ENCODE measurements around the gene NVL. TPM values are rescaled to one million over a fixed set of nuclear protein-coding genes. Genes with fewer than 3 reads are reported as not detected.

Gene NVL
- total RNA-seq, 2 donors from 2014 or later, result 36.2 to 64.3 TPM

DNA sequence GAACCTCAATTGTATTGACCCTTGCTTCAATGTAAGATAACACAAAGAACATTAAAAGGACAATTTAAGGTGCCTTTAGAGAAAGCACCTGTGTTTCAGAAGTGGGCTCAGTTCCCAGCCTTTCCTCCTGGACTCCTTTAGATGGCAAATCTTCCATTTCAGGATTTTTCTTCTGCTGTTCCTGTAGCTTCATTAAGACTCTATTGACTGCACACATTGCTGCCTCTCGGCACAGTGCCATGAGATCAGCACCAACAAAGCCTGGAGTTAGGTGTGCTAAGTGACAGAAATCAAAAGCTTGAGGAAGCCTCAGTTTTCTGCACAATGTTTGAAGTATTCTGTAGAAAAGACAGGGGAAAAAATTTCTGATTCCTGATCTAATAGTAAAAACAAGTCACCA is 40.6 kb downstream of the NVL start:
- Mint-ChIP-seq H3K4me1 (ENCODE audit: low read depth in 2 of 2) (no peaks in the 10 kb centered on the region), H3K36me3 (peaks cover 12% of the 10 kb centered on the region), H3K9me3 (no peaks in the 10 kb centered on the region), H3K27ac (no peak overlapping the region), H3K4me3 (no peak overlapping the region), H3K27me3 (no peaks in the 10 kb centered on the region)
- ATAC-seq (no peak), DNase-seq (ENCODE audit: low spot score) (no peak)

- H3K27ac Mint-ChIP-seq, result no peak overlapping the region
- H3K36me3 Mint-ChIP-seq, result peaks cover 9% of the 10 kb centered on the region
- no peaks in the 10 kb centered on the region for H3K27me3 Mint-ChIP-seq
- no peak overlapping the region for H3K4me3 Mint-ChIP-seq
- no peaks in the 10 kb centered on the region for H3K4me1 Mint-ChIP-seq (ENCODE audit: low read depth in 2 of 2)
- ATAC-seq (no peak), DNase-seq (ENCODE audit: low spot score) (no peak)
- no peaks in the 10 kb centered on the region for H3K9me3 Mint-ChIP-seq
These were observed 42.3 kb downstream of the NVL start for GRCh38 chr1:224287714-224288113.

- no peak overlapping the region for H3K27ac Mint-ChIP-seq
- no peaks in the 10 kb centered on the region for H3K9me3 Mint-ChIP-seq
- no peaks in the 10 kb centered on the region for H3K27me3 Mint-ChIP-seq
- H3K36me3 Mint-ChIP-seq, result peaks cover 13% of the 10 kb centered on the region
- H3K4me3 Mint-ChIP-seq, result no peak overlapping the region
- peaks cover 0 to 4% of the 10 kb centered on the region in 2 donors for H3K4me1 Mint-ChIP-seq (ENCODE audit: low read depth in 2 of 2)
- DNase-seq (ENCODE audit: low spot score) (no peak), ATAC-seq (no peak)
These were observed 47.8 kb downstream of the NVL start for GRCh38 chr1:224282140-224282539.

GRCh38 chr1:224276771-224277487 is 53.0 kb downstream of the NVL start:
- Mint-ChIP-seq H3K27ac (no peak overlapping the region), H3K4me3 (no peak overlapping the region), H3K36me3 (peaks cover 18% of the 10 kb centered on the region), H3K27me3 (no peaks in the 10 kb centered on the region), H3K9me3 (no peaks in the 10 kb centered on the region), H3K4me1 (ENCODE audit: low read depth in 2 of 2) (peaks cover 0 to 10% of the 10 kb centered on the region in 2 donors)
- ATAC-seq, result no peak
- DNase-seq (ENCODE audit: low spot score), result no peak

DNA sequence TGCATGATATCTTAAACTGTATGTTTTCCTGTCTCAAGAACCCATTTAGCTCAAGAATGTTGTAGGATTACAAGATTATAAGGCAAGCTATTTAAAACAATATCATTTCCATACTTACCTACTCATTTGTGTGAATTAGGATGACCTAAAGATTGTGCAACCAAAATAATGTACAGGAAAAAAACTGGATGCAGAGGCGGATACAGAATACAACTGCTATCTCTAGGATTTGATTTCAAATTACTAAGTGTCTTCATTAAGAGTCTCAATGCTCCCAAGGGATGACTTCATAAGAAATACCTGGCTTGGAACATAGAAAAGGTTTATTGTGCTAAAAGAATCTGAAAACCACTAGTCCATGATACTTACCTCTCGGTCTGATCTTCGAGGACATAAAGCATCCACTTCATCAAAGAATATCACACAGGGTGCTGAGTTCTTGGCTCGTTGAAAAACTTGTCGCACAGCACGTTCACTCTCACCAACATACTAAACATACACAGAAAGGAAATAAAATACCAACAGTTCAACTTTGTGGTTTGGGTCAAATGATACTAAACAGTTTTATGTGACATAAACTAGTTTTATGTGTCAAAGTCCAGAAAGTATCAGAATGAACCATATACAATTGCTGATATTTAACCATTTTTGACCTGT is 54.9 kb downstream of the NVL start:
- Mint-ChIP-seq H3K9me3 (no peaks in the 10 kb centered on the region), H3K36me3 (peaks cover 14% of the 10 kb centered on the region), H3K27ac (no peak overlapping the region), H3K27me3 (no peaks in the 10 kb centered on the region), H3K4me1 (ENCODE audit: low read depth in 2 of 2) (peaks cover 0 to 10% of the 10 kb centered on the region in 2 donors), H3K4me3 (no peak overlapping the region)
- no peak for ATAC-seq
- DNase-seq (ENCODE audit: low spot score), result no peak

DNA sequence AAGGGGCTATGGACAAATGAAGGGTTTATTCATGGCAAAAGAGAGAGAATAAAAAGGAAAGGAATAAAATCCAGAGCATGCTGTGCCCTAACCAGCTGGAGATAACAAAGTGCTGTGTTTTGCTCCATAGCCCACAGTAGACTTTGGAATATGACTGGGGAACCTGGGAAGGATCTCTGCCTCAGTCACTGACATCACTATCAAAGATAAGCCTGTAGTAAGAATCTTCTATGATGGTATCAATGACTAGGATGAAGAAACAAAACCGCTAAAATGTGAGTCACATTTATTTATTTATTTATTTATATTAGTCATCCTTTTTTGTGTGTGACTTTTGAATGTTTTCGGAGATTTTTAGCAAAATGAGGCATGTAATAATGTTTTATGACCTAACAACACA is 56.3 kb downstream of the NVL start:
- Mint-ChIP-seq H3K27ac (no peak overlapping the region), H3K36me3 (peaks cover 14% of the 10 kb centered on the region), H3K27me3 (no peaks in the 10 kb centered on the region), H3K4me3 (no peak overlapping the region), H3K4me1 (ENCODE audit: low read depth in 2 of 2) (peaks cover 0 to 10% of the 10 kb centered on the region in 2 donors), H3K9me3 (no peaks in the 10 kb centered on the region)
- no peak for ATAC-seq
- DNase-seq (ENCODE audit: low spot score), result no peak

- Mint-ChIP-seq H3K4me1 (ENCODE audit: low read depth in 2 of 2) (no peaks in the 10 kb centered on the region), H3K36me3 (peaks cover 14% of the 10 kb centered on the region), H3K27me3 (no peaks in the 10 kb centered on the region), H3K27ac (no peak overlapping the region), H3K4me3 (no peak overlapping the region), H3K9me3 (no peaks in the 10 kb centered on the region)
- ATAC-seq (no peak), DNase-seq (ENCODE audit: low spot score) (no peak)
These were observed 58.9 kb downstream of the NVL start for GRCh38 chr1:224271106-224271505.

DNA sequence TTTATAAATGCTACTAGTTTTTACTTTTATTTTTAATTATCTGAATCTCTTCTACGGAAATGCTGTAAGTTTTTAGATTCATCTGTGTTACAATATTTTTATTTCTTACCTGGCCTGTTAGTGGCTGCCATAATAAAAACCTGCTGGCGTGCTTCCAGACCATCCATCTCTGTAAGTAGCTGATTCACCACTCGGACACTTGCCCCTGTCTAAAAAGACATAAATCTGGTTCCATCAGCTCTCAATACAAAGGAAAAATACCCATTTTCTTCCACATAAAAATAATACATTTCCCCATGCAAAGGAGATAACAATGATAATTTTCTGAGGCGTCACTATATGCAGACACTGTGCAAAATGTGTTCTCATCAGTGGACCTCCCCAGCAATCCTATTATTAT is 62.0 kb downstream of the NVL start:
- no peak for DNase-seq (ENCODE audit: low spot score)
- Mint-ChIP-seq H3K36me3 (peaks cover 14% of the 10 kb centered on the region), H3K4me1 (ENCODE audit: low read depth in 2 of 2) (no peaks in the 10 kb centered on the region), H3K9me3 (no peaks in the 10 kb centered on the region), H3K27me3 (no peaks in the 10 kb centered on the region), H3K4me3 (no peak overlapping the region), H3K27ac (no peak overlapping the region)
- ATAC-seq, result no peak

DNA sequence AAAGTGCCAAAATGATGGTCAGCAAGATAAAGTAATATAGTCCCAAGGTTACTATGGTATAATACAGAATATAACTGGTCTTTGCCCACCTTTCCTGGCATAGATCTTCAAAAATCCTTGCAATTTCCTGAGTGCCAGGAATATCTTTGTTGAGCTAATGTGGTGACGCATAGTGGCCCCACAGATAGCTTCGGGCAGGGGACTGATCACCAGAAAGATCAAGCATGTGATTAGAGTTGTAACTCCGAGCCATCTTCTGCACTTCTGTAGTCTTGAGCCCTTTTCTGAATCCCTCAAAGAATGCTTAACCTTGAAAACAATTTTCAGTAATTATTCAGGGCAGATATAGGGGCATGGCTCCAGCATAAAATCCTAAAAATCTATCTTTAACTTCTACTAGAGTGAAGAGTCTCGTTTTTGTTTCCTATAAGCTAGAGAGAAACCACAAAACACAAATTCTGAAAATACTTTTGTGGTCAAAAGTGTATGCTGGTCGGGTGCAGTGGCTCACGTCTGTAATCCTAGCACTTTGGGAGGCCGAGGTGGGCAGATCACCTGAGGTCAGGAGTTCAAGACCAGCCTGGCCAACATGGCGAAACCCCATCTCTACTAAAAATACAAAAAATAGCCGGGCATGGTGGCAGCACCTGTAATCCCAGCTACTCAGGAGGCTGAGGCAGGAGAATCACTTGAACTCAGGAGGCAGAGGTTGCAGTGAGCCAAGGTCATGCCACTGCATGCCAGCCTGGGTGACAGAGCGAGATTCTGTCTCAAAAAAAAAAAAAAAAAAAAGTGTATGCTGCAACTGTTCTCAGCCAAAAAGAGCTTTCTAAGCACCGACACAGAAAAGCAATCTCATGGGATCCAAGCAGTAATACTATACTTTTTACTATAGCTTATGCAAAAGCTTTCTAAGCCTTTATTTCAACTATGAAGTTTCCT is 62.8 kb downstream of the NVL start:
- H3K4me3 Mint-ChIP-seq, result no peak overlapping the region
- ATAC-seq, result no peak

DNA sequence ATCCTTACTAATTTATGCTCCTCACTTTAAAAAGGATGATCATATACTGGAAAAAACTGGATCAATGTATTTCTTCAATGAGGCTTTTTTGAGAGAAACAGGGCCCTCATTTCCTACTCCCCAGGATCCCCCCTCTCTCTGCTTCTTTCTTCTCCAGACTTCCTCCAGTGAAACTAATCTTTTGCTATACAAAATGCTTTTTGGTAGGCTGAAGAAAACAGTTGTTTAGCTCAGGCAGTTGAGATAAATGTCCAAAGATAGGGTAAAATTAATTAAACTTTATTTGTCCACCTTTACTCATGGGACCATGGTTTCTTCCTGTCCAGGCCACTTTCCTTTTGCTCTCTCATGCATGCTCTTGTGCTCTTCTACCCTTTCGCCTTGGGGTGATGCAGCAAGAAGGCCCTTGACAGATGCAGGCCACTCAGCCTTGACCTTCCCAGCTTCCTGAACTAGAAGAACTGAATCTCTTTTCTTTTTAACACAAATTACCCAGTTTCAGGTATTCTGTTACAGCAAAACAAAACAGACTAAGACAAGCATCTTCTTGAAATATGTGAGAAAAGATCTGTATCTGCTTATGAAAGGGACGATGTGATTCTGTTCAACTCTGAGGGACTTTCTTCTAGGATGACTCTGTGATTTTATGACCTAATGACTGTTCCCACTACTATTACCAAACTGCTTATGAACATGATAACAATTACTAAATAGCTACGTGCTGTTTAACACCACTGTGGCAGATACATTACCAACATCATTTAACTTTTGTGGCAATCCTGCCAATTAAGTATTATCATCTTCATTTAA is 63.7 kb downstream of the NVL start:
- DNase-seq (ENCODE audit: low spot score) (no peak), ATAC-seq (no peak)
- H3K27me3 Mint-ChIP-seq, result no peaks in the 10 kb centered on the region
- peaks cover 20% of the 10 kb centered on the region for H3K36me3 Mint-ChIP-seq
- H3K4me3 Mint-ChIP-seq, result no peak overlapping the region
- H3K27ac Mint-ChIP-seq, result peak overlapping the region in 1 of 2 donors; percentile 45
- H3K4me1 Mint-ChIP-seq (ENCODE audit: low read depth in 2 of 2), result peaks cover 6 to 8% of the 10 kb centered on the region in 2 donors
- no peaks in the 10 kb centered on the region for H3K9me3 Mint-ChIP-seq

More for the DNA sequence above, 62.8 kb downstream of the NVL start:
- no peaks in the 10 kb centered on the region for H3K27me3 Mint-ChIP-seq
- DNase-seq (ENCODE audit: low spot score), result no peak
- H3K36me3 Mint-ChIP-seq, result peaks cover 20% of the 10 kb centered on the region
- peak overlapping the region in 1 of 2 donors; percentile 45 for H3K27ac Mint-ChIP-seq
- no peaks in the 10 kb centered on the region for H3K9me3 Mint-ChIP-seq
- H3K4me1 Mint-ChIP-seq (ENCODE audit: low read depth in 2 of 2), result peaks cover 6 to 7% of the 10 kb centered on the region in 2 donors

DNA sequence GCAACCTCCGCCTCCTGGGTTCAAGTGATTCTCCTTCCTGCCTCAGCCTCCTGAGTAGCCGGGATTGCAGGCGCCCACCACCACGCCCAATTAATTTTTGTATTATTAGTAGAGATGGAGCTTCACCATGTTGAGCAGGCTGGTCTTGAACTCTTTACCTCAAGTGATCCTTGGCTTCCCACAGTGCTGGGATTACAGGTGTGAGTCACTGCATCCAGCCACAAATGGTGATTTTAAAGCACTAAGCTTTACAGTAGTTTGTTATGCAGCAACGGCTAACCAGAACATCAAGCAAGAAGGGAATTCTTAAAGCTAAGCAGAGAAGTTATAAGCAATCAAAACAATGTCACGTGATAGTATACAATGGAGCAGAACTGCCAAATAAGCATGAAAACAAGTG is 65.7 kb downstream of the NVL start:
- Mint-ChIP-seq H3K27ac (no peak overlapping the region), H3K4me1 (ENCODE audit: low read depth in 2 of 2) (peaks cover 6 to 8% of the 10 kb centered on the region in 2 donors), H3K36me3 (peaks cover 20% of the 10 kb centered on the region), H3K9me3 (no peaks in the 10 kb centered on the region), H3K4me3 (no peak overlapping the region), H3K27me3 (no peaks in the 10 kb centered on the region)
- ATAC-seq, result no peak
- DNase-seq (ENCODE audit: low spot score), result no peak

DNA sequence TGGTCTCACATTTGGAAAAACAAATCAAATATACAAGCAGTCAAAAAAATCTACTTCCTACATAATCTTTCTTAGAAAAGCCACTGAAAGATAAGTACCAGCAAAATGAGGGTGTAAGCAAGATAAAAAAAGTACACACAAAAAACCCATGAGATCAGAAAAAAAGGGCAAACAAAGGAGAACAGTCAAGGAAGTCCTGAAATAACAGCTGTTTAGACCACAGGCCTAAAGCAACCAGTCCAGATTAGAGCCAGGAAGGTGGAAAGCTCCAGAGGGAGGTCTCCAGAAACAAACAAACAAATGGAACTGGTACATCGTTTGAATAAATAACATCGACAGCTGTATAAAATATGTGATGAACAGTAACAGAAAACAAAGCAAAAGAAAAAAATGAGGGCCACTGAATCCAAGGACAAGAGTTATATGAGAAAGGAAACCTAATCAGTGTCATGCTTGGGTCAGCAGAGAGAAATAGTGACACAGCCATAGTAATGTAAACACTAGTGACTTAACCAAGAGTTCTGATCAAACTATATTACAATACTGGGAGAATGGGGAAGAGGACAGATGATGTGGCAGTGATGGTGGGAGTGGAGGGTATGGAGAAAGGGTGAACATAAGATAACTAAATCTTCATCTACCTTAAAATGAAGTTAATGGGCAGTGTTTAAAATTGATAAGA is 67.5 kb downstream of the NVL start:
- no peaks in the 10 kb centered on the region for H3K9me3 Mint-ChIP-seq
- DNase-seq (ENCODE audit: low spot score), result no peak

DNA sequence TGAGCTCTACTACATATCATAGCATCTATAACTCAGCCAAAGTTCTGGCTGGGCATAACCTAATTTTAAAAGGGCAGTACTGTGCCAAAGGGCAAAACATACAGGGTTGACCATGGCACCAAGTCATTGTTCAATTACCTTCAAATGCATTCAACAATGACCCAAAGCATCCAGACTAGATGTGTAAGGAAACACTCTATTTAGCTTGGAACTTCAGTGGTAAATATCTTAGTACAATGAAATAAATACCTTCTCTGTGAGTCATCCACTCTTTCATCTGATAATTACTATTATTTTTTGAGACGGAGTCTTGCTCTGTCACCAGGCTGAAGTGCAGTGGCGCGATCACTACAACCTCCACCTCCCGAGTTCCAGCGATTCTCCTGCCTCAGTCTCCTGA is 70.0 kb downstream of the NVL start:
- no peak overlapping the region for H3K4me3 Mint-ChIP-seq
- H3K27ac Mint-ChIP-seq, result no peak overlapping the region
- H3K4me1 Mint-ChIP-seq (ENCODE audit: low read depth in 2 of 2), result peaks cover 6 to 8% of the 10 kb centered on the region in 2 donors
- ATAC-seq (no peak), DNase-seq (ENCODE audit: low spot score) (no peak)
- no peaks in the 10 kb centered on the region for H3K27me3 Mint-ChIP-seq
- H3K9me3 Mint-ChIP-seq, result no peaks in the 10 kb centered on the region
- H3K36me3 Mint-ChIP-seq, result peaks cover 13% of the 10 kb centered on the region

More for the DNA sequence above, 67.5 kb downstream of the NVL start:
- peak overlapping the region in 1 of 2 donors; percentile 9 for H3K27ac Mint-ChIP-seq
- H3K27me3 Mint-ChIP-seq, result no peaks in the 10 kb centered on the region
- H3K36me3 Mint-ChIP-seq, result peaks cover 20% of the 10 kb centered on the region
- ATAC-seq, result no peak
- no peak overlapping the region for H3K4me3 Mint-ChIP-seq
- H3K4me1 Mint-ChIP-seq (ENCODE audit: low read depth in 2 of 2), result peaks cover 6 to 8% of the 10 kb centered on the region in 2 donors
